RPMI8226 (cell line): ENCODE measurements around the gene RIOK2.
"Not testable (repeated sequence)": the region's sequence is repeated elsewhere in the genome, so short reads cannot be mapped to it uniquely, and the experiment has no call there.

Source experiments
- DNase-seq: peaks from one replicate; pipeline ENCODE4 v3.0.0-alpha.2; 2015

Gene RIOK2

DNA sequence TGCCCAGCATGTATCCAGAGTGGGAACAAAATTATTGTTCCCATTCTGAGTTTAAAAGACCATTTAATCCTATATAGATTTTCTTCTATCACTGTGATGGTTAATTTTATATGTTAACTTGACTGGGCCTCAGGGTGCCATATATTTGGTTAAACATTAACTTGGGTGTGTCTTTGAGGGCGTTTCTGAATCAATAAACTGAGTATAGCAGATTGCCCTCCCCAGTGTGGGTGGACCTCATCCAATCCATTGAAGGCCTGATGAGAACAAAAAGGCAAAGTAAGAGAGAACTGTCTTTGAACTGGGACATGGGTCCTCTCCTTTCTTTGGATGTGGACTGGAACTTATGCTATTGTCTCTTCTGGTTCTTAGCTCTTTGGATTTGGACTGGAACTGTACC is 17.3 kb downstream of the RIOK2 start:
- no peak for DNase-seq

DNA sequence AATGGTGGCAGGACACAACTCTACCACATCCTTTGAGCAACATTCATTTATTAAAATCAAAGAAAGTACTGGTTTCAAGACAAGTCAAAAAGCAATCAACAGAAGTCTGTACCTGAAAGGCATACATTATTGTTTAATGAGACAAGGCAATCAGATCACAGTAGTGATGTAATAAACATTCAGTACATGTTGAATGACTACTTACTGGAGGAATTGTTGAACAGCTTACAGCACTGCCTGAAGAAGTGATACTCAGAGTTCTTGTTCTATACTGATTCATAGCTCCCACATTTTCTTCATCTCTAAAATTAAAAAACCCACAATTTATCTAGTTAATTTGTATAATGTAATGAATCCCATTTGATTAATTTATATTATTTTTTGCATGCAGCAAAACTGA is 18.2 kb downstream of the RIOK2 start:
- DNase-seq = no peak

DNA sequence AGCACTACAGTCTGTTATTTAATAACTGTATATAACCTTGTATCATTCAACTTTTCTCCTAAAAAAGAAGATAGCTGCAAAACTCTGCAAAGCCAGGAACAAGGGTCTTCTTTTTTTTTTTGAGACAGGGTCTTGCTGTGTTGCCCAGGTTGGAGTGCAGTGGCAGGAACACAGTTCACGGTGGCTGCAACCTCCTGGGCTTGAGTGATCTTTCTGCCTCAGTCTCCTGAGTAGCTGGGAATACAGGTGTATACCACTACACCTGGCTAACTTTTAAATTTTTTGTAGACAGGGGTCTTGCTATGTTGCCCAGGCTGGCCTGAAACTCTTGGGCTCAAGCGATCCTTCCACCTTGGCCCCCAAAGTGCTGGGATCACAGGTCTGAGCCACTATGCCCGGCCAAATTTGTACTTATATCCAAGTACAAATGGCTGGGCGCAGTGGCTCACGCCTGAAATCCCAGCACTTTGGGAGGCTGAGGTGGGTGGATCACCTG is 19.2 kb downstream of the RIOK2 start:
- DNase-seq = no peak

DNA sequence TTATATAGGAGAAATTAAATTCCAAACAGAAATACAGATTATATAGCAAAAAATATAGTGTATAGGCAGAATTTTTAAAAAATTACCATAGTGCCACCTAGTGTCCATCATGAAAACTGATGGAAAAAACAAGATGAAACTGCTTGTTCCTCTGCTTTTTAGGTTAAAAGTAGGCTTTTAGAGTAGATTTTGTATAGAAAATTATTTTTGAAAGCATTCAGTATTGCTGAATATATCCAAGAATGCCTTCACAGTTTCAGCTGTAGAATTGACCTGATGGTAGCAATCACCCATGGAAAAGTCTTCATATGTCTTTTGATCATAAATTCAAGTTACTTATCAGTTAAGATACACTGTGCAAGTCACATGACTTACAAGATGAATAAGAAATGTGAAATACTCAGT is 19.7 kb downstream of the RIOK2 start:
- peak; percentile 22 for DNase-seq

DNA sequence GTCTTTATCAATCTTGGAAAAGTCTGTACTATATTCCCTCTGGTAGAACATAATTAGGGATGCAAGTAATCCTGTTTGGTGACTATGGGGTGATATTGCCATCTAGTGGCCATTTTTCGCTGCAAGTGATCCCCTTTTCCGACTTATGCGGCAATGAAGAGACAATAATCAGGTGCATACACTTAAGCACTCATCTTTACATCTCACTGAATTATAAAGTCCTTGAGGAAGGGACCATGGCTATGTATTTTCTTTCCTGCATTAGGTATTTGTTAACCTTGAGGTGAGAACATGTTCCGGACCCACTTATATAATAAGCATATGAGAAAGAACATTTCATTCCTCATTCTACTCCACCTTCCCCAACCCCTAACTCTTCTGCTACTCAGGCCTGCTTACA is 21.0 kb downstream of the RIOK2 start:
- peak; percentile 66 for DNase-seq

DNA sequence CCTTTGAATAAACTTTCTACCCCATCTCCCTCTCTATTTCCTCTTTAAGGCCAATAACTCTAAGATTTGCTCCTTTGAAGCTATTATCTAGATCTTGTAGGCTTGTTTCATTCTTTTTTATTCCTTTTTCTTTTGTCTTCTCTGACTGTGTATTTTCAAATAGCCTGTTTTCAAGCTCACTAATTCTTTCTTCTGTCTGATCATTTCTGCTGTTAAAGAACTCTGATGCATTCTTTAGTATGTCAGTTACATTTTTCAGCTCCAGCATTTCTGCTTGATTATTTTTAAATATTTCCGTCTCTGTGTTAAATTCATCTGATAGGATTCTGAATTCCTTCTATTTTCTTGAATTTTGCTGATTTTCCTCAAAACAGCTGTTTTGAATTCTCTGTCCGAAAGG is 25.4 kb downstream of the RIOK2 start:
- DNase-seq = no peak

DNA sequence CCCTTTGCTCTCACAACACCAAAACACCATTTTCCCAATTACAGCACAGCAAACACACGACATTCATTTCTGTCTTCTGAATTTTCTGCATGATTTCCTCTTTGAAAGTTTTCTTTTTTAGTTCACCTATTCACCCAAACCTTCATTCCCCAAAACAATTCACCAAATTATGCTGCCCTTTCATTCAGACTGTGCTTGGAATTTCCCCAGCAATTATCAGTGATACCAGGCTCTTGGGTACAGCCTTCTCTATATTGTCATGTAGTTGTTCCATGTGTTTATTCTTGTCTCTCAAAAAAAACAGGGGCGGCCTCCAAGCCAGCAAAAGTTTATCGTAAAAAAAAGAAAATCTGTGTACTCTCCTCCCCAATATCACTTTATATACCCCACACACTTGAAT is 31.7 kb downstream of the RIOK2 start:
- no peak for DNase-seq

DNA sequence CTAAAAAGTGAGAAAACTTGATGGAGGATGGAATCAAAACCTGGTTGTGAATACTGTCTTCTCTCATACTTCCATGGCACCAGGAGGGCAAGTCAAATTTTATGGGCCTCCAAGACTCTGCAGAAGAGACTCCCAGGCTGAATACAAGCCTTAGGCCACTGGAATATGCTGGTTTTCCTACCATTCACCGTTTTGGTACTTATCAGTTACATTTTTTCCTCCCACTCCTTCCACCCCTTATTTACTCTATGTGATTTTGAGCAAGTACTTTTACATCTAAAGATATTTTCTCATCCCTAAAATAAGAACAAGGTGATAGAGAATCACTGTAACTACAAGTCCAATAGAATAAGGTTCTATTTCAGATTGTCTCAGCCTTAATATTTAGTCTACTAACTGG is 32.6 kb downstream of the RIOK2 start:
- no peak for DNase-seq

DNA sequence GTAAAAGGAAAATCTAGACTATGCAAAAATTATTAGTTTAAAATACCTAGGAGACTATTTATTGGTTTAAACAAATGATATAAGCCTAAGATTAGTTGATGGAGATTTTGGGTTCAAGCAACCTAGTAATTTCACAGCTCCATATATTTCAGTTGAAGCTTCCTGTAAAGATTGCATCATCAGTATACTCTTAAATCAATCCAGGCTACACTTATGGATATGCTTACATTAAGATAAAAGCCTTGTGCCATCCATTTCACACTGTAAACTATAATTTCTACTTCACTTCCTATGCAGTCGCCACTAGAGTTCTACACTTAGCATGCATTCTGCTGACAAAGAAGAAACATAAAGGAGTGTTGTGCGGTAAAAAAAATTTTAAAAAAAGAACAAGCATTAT is 33.3 kb downstream of the RIOK2 start:
- no peak for DNase-seq

DNA sequence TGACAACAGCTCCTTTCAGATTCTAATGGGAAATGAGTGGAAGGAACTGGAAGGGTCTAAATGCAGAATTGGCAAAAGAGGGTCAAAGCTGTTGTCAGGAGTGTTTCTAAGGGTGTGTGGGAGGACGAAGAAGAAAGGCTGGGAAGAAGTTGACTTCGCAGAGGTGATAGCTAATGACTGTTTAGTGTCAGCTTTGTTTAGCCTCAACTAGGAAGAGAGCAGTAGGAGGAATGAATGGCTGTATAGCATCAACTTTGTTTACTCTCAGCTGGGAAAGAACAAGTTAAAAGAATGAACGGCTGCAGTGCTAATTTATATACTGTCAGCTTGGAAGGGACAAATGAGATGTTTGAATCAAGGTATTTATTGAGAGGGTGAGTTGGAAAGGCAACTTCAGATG is 34.8 kb downstream of the RIOK2 start:
- DNase-seq = no peak

DNA sequence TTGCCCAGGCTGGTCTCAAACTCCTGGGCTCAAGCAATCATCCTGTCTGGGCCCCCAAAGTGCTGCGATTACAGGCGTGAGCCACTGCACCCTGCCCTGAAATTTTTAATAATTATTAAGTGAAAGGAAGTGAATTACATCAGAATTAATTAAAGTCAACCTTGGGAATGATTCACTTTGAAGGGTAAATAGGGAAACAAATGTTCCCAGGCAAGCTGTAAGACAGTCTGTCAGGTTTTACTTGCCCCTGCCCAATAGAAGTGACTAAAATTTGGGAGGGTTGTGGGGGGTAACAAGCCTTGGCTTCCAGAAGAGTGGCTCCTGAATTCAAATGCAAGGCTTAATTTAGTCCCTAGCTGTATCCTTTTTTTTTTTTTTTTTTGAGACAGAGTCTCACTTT is 39.3 kb downstream of the RIOK2 start:
- DNase-seq = no peak

DNA sequence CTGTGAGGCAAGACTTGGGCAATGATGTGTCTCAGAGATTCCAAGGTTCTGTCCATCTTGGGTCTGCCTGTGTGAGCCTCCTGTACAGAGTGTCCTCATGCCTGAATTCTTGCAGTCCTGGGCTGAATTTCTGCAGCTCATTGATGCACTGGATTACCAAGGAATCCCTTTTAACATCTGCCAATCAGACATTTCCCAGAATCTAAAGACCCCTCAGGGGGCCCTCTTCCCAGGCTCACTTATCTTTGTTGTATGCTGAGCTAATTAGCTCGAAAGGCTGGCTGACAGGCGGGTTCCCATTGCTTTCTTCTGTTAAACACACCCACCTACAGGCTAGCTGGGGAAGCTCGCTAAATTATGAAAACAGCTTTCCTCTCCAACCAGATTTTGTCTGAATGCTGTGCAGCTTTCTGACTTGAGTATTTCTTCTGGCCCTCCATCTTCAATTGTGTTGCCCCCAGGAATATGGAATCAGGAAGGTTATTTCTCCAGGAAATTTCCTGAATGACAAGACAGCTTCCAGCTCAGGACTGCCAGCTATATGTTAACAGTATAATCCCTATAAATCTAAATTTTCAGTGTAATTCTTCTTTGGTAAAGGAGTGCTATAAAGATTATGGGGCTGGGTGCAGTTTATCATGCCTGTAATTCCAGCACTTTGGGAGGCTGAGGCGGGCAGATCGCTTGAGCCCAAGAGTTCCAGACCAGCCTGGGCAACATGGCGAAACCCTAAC is 40.4 kb downstream of the RIOK2 start, which contains the start of gene LIX1:
LIX1 (minus strand) TSS at position 91 of the 734 bp plus-strand sequence; CDS start at position 56, 35 bp downstream.
- peak; percentile 52 for DNase-seq

DNA sequence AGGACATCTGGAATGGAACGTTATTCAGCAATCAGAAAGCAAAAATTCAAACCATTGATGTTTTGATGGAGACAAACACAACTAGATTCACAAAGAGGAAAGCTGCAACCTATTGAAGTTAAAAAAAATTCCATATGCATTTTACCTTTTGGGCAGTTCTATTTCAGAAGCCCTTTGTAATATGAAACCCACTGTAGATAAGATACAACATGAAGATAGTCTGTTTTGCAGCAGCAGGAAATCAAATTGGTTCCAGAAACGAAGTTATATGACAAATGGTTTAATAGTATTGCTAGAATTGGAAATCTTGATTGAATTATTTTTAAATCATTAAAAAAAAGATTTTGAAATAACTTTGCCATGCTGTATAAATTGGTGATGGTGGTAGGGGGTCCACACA is 41.5 kb downstream of the RIOK2 start:
- DNase-seq = no peak

DNA sequence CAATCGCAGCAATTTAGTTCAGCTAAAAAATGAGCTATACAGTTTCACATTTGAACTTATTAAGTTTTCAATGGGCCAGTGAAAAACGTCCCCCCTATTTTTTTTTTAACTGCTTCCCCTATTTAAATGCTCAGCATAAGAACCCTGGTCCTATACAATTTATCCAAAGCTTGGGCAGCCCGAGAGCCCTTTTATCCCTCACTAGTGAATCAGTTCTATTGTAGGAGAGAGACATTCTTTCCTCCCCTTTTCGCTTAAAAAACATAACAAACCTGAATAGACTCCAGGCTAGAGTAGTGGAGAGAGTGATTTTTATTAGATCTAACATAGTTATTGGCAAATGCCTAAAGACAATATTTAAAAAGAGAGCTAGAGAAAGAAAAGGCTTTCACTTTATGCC is 42.0 kb downstream of the RIOK2 start:
- no peak for DNase-seq

DNA sequence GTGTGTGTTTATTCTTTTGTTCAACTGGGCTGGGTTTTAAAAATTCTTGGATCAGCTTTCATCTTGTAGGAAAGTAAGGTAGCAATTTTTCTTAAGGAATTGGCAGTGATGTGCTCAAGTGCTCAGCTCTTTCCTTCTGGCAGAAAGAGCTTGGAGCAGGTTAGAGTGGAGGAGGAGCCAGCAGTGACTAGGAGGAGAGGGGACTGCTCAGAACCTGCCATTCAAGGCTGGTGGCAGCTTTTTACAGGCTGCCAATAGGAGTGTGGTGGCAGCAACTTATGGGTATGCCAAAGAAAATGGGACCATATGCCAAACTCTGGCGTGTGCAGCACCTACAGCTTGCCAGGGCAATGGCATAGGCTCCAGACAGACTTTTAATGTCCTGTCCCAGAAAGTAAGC is 42.8 kb downstream of the RIOK2 start:
- not testable (repeated sequence) for DNase-seq

DNA sequence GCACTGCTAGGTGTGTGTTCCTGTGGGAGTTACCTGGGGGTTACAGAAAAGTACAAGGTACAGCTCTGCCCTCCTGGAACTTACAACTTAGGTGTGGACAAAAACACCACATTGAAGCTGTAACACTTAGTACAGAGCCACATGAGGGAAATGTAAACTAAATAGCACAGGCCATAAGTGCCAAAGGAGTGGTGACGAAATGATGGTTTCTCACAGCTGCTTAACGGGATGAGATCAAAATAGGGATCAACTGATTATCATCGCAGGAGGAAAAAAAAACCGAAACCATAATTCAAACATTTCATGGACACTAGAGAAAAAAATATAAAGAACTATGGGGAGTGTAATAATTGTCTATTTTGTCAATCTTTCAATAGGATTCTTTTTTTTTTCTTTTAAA is 46.6 kb downstream of the RIOK2 start:
- no peak for DNase-seq

DNA sequence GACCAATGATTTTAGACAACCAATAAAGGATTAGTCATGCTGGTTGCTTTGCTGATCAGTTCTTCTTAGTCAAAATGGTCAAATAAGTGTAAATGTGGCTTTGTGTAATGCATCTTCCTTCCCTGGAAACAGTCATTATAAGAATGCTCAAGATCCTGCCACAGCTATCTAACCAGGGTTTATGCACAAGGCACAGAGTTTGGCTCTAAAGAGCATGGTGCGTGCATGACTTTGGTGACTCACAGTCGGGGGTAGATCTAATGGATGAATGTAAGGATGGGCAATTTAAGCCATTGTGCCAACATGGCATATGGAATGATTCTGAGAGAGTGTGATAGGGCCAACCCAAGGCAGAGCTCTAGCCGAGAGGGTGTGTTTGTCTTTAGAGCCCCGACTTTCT is 47.2 kb downstream of the RIOK2 start:
- DNase-seq = no peak

DNA sequence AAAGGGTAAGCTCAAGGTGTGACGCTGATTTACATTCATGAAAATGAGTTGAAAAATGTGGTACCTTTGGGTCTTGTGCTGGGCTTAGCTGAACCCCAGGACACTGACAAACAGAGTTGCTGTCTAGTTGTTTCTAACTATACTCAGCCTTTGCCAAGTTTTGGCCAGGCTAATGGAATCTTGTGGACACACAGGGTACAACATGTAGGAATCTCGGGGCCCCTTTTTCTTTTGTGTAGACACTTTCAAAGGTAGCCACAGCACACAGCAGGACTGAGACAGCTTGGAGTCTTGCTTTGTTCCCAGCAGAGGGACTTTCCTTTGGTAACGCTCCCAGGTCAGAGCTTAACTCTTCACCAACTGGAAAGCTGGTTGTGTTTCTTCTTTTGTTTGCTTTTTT is 48.4 kb downstream of the RIOK2 start:
- DNase-seq = no peak

DNA sequence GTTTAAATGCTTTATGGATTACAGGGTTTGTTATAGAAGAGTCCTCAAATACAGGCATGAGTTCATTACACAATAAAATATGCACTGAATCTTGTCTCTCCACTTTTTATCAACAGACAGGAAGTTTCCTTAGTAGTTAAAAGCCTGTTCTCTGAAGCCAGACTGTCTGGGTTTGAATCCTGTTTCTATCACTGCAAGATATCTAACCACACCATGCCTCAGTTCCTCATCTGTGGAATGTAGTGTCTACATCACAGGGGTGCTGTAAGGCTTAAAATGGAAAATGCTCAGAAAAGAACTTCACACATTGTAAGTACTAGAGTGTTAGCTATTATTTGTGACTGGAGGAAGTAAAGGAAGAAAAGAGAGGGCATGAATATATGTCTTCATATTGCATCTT is 49.9 kb downstream of the RIOK2 start:
- no peak for DNase-seq

DNA sequence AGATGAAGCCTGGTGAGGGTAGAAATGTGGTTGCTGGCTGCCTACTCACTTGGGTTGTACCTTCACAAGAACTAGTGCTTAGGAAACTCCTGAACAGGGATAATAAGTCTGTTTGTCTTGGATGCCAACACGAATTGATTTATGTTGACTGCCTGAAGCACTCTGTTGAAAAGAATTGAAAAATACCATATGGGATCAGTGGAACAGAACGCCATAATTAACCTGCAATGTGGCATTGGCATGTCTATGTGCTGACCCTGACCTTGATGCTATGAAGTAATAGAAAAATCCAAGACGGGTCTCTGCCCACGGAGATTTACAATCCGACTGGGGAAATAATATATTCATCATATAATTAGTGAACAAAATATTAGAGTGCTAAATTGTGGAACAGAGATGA is 51.1 kb downstream of the RIOK2 start:
- DNase-seq = no peak

DNA sequence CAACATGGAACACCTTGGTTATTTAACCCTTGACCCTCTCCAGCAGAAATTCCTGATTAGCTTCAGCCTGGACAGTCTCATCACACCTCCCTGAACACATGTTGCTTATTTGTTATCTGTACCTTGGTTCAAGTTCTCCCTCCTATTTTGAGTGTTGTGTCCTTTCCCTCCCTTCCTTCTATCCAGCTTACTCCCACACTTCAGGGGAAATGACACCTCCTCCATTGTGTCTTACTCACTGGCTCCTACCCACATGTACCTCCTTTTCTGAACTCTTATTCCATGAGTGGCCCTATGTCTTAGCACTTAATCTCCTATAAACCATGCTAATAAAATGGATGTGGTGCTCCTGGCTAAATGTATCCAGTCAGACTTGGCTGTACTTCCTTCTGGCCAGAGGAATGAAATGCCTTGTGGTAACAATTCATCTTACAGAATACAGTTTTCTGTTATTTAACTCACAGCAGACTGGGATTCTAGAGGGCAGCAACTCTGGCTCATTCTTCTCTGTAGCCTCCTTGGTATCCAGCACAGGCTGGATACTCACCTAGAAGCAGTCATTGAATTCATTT is 51.8 kb downstream of the RIOK2 start:
- no peak for DNase-seq

DNA sequence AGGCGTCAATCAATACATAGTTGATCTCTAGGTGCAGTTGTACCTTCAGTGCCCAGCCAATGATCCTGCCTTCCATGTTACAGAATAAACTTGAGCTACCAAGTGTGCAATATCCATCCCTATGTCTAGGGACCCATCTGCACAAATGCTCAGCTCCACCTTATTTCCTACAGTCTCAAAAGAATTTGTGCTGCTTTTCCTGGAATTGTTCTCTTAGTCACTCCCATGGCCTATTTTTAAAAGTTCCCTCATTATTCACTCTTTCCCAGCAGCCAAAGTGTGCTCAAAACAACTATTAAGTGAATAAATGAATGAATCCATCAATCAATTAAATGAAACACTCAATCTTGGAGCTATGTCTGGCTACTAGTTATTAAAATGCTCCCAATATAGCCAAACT is 55.3 kb downstream of the RIOK2 start:
- DNase-seq = no peak

DNA sequence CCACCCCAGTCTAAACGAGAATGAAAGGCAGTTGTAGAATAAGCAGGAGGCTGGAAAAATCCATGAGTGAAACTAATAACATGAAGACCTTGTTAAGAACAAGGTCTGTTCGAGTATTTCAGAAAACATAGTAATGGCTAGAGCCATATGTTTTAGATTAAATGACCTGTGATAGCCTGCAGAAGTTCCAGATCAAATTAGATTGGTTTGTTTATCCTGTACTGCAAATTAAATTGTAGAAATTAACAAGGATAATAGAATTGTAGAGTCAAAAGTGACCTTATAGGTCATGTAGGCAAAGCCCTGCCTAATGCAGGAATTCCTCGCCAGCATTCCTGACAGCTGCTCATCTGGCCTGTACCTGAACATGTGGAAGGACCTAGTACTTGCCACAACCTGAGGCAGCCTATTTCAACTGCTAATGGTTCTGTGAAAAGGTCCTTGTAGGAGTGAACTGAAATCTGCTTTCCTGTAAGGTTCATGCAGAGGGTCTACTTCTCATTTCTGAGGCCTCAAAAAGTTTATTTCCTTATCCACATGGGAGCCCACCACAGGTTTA is 57.8 kb downstream of the RIOK2 start:
- no peak for DNase-seq

DNA sequence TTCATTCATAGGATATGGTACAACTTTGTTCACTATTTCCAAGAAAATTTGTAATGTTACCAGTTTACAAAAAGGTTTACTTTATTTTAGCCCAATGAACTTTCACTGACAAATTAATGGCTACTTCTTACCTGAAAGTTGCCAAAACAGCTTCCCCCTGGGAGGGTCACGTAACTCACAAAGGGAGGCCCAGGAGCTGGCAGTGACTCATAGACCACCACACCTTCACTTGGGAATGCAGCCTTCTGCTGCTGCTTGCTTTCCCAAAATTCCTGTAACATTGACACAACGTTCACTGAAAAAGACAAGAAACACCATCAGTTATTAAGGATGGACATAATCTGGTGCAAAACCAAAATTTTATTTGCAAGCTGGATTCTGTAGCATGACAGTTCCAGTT is 58.7 kb downstream of the RIOK2 start:
- DNase-seq = no peak

DNA sequence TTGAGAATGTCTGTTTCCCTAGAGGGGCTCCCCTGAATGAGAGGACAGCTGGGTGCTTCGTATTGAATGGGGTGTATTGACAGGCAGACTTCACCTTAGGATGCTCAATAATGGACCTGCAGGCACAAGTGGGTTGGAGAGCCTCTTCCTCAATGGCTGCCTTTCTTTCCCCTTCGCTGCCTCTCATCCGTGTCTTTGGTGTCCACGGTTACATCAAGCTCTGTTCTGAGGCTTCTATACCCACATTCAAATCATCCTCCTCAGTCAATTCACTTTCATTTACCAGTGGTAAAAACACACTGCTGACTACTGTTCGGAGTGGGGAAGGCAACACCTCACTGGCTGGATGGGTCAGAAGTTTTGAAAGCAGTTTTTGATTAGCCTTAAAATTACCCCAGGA is 61.2 kb downstream of the RIOK2 start:
- no peak for DNase-seq
